HG02981 (cell line): ENCODE results near the gene ZNF683.

Experiments
- ATAC-seq: cut with Tn5 transposase; IDR thresholded peaks from one replicate; pipeline ENCODE4 v1.9.1; 2021; ENCODE audit warnings: mild to moderate bottlenecking, moderate library complexity; ENCODE audit not compliant: unreplicated experiment

Gene ZNF683

GRCh38 chr1:26315874-26316850 lies 56.4 kb downstream of the ZNF683 start:
- ATAC-seq = no peak

GRCh38 chr1:26314501-26314900 lies 58.0 kb downstream of the ZNF683 start:
- ATAC-seq = no peak
